ENCODE measurements around the gene INPPL1.

- no peak for TF ChIP-seq CTCF (IDR thresholded peaks at IDR 0.05)
- TF ChIP-seq POLR2AphosphoS5 (IDR thresholded peaks at IDR 0.05): no peak
Measured at GRCh38 chr11:72229925-72230763, 5.6 kb downstream of the INPPL1 start.

Measured in prostate gland (tissue), 2 donors.